ENCODE data around the gene CDKN2B-AS1.

DNA sequence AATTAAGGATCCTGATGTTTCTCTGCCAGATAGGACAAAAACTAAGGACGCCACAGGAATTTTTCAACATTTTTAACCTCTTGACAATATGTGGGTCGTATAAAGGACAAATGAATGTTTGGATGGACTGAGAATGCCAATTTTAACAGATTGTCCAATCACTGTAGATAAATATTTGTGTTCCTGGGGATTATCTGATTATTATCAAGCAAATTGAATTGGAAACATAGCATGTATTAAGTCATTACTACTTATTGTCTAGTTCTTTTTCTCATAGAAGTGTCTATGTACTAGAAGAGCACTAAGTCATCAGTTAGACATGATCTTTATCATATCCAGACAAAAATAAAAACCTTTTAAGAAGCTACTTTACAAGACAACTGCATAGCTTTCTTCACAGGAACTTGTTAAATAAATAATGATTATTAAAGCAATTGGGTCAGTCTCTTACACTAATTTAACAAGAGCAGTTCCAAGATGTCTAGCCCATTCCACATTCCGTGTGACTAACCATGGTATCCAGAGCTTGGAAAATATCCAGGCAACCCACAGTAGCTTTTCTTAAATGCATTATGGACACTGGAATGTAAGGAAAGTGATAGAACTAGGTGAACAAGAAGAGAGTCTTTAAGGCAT, 142.0 kb downstream of the CDKN2B-AS1 start:
- no peak for TF ChIP-seq CTCF (IDR thresholded peaks at IDR 0.05)
- TF ChIP-seq ZFX (IDR thresholded peaks at IDR 0.05; ENCODE audit: borderline replicate concordance) = no peak
